Measurements from ENCODE around the gene ZNF324B.
A peak's percentile ranks its signal among the peaks of the same experiment; 100 is the strongest.

The ZNF324B gene

DNA sequence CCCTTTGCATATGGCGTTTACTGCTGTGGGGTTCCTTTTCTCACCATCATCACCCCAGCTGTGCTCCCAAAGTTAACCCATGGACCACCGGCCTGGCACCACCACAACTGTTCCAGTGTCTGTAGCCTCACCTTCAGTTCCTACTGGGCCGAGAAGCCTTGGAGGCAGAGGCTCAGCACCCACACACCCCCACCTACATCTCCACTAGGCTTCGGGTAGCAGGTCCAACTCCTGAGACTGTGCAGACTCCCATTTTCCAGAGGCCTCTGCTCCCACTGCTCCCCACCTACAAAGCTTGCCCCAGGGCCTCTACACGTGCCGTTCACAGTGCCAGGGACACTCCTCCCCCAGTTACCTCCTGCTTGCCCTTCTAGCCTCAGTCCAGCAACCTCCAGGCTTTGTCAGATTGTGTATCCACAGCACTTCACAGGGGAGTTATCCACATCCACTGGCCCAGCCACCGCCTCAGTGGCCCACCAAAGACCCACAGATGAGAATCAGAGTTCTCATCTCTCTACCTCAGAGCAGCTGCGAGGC is 46.3 kb downstream of the ZNF324B start:
- H3K9ac ChIP-seq (ENCODE audit: low read length): no peak overlapping the region
- no peak overlapping the region for H3K23ac ChIP-seq (ENCODE audit: low read length in 2 of 2)
- H3K18ac ChIP-seq (ENCODE audit: low read depth in 1 of 2, low read length in 2 of 2): no peak overlapping the region
- DNase-seq: no peak
- 91% methylated on average over 8 of the region's 8 CpGs for WGBS
- H3K14ac ChIP-seq (ENCODE audit: low read length in 2 of 2): no peak overlapping the region
- no peak overlapping the region for H2AFZ ChIP-seq (ENCODE audit: low read depth, low read length)
- H3K27me3 ChIP-seq (ENCODE audit: control insufficient read depth in 1 of 2, insufficient read depth in 1 of 2, low read length in 2 of 2): no peaks in the 10 kb centered on the region
- H4K8ac ChIP-seq (ENCODE audit: low read length): peak overlapping the region; percentile 7
- H3K36me3 ChIP-seq (ENCODE audit: control insufficient read depth in 1 of 2, insufficient read depth in 2 of 2, low read depth in 1 of 2, low read length in 2 of 2): peaks cover 0 to 3% of the 10 kb centered on the region in 2 experiments
- H3K79me1 ChIP-seq (replicated peaks; ENCODE audit: low read length, poor library complexity, severe bottlenecking): peaks cover 17% of the 10 kb centered on the region
- peaks cover 15% of the 10 kb centered on the region for H3K4me1 ChIP-seq (ENCODE audit: control insufficient read depth, insufficient read depth, low read depth, low read length)
- H2BK15ac ChIP-seq (ENCODE audit: low read depth, poor library complexity, severe bottlenecking): no peak overlapping the region
- no peak overlapping the region for H3K4me3 ChIP-seq (ENCODE audit: insufficient read depth in 1 of 2, low read depth in 1 of 2, low read length in 2 of 2)
- H3K9me3 ChIP-seq (ENCODE audit: control insufficient read depth, low read length): no peaks in the 10 kb centered on the region
- no peak overlapping the region for H3K27ac ChIP-seq (ENCODE audit: low read length, poor library complexity, severe bottlenecking)
- H2BK5ac ChIP-seq (ENCODE audit: low read depth, low read length, poor library complexity, severe bottlenecking): no peak overlapping the region
- no peak overlapping the region for H3K4me2 ChIP-seq (ENCODE audit: low read length, poor library complexity, severe bottlenecking)
- H2BK12ac ChIP-seq (ENCODE audit: low read length in 2 of 2): no peak overlapping the region
- H3K4ac ChIP-seq (ENCODE audit: low read depth in 1 of 2, low read length in 2 of 2): peak overlapping the region in 1 of 2 experiments; percentile 8
- H4K91ac ChIP-seq (ENCODE audit: low read length): no peak overlapping the region
- no peak overlapping the region for H2BK120ac ChIP-seq (ENCODE audit: low read depth, low read length)
- no peak overlapping the region for H2AK5ac ChIP-seq (ENCODE audit: low read length, severe bottlenecking)

GRCh38 chr19:58498316-58499020 is 47.0 kb downstream of the ZNF324B start:
- H3K4me3 ChIP-seq (ENCODE audit: insufficient read depth in 1 of 2, low read depth in 1 of 2, low read length in 2 of 2): peak overlapping the region; percentile 56 to 85
- H3K36me3 ChIP-seq (ENCODE audit: control insufficient read depth in 1 of 2, insufficient read depth in 2 of 2, low read depth in 1 of 2, low read length in 2 of 2): peaks cover 0 to 3% of the 10 kb centered on the region in 2 experiments
- H3K9ac ChIP-seq (ENCODE audit: low read length): peak overlapping the region; percentile 27
- no peak overlapping the region for H3K23ac ChIP-seq (ENCODE audit: low read length in 2 of 2)
- H2BK15ac ChIP-seq (ENCODE audit: low read depth, poor library complexity, severe bottlenecking): no peak overlapping the region
- H4K8ac ChIP-seq (ENCODE audit: low read length): peak overlapping the region; percentile 41
- peak overlapping the region; percentile 77 for H3K4me2 ChIP-seq (ENCODE audit: low read length, poor library complexity, severe bottlenecking)
- peak overlapping the region in 1 of 2 experiments; percentile 47 for H3K4ac ChIP-seq (ENCODE audit: low read depth in 1 of 2, low read length in 2 of 2)
- H2BK12ac ChIP-seq (ENCODE audit: low read length in 2 of 2): peak overlapping the region in 1 of 2 experiments; percentile 17
- H2AFZ ChIP-seq (ENCODE audit: low read depth, low read length): peak overlapping the region; percentile 36
- peaks cover 17% of the 10 kb centered on the region for H3K79me1 ChIP-seq (replicated peaks; ENCODE audit: low read length, poor library complexity, severe bottlenecking)
- no peak for DNase-seq
- H3K9me3 ChIP-seq (ENCODE audit: control insufficient read depth, low read length): no peaks in the 10 kb centered on the region
- no peak overlapping the region for H2BK120ac ChIP-seq (ENCODE audit: low read depth, low read length)
- peaks cover 15% of the 10 kb centered on the region for H3K4me1 ChIP-seq (ENCODE audit: control insufficient read depth, insufficient read depth, low read depth, low read length)
- H3K18ac ChIP-seq (ENCODE audit: low read depth in 1 of 2, low read length in 2 of 2): peak overlapping the region; percentile 12 to 15
- H2AK5ac ChIP-seq (ENCODE audit: low read length, severe bottlenecking): no peak overlapping the region
- no peaks in the 10 kb centered on the region for H3K27me3 ChIP-seq (ENCODE audit: control insufficient read depth in 1 of 2, insufficient read depth in 1 of 2, low read length in 2 of 2)
- H4K91ac ChIP-seq (ENCODE audit: low read length): peak overlapping the region; percentile 9
- no peak overlapping the region for H2BK5ac ChIP-seq (ENCODE audit: low read depth, low read length, poor library complexity, severe bottlenecking)
- 59% methylated on average over 22 of the region's 22 CpGs for WGBS
- no peak overlapping the region for H3K14ac ChIP-seq (ENCODE audit: low read length in 2 of 2)
- H3K27ac ChIP-seq (ENCODE audit: low read length, poor library complexity, severe bottlenecking): no peak overlapping the region

GRCh38 chr19:58499021-58499927 is 47.9 kb downstream of the ZNF324B start:
- Histone ChIP-seq H3K14ac (ENCODE audit: low read length in 2 of 2) (no peak overlapping the region), H2AFZ (ENCODE audit: low read depth, low read length) (peak overlapping the region; percentile 36), H2BK120ac (ENCODE audit: low read depth, low read length) (peak overlapping the region; percentile 42), H3K4me1 (ENCODE audit: control insufficient read depth, insufficient read depth, low read depth, low read length) (peaks cover 15% of the 10 kb centered on the region), H2BK5ac (ENCODE audit: low read depth, low read length, poor library complexity, severe bottlenecking) (no peak overlapping the region), H3K4me2 (ENCODE audit: low read length, poor library complexity, severe bottlenecking) (peak overlapping the region; percentile 77), H2AK5ac (ENCODE audit: low read length, severe bottlenecking) (no peak overlapping the region), H4K91ac (ENCODE audit: low read length) (peak overlapping the region; percentile 88), H3K27me3 (ENCODE audit: control insufficient read depth in 1 of 2, insufficient read depth in 1 of 2, low read length in 2 of 2) (no peaks in the 10 kb centered on the region), H3K9ac (ENCODE audit: low read length) (peak overlapping the region; percentile 89), H3K18ac (ENCODE audit: low read depth in 1 of 2, low read length in 2 of 2) (peak overlapping the region; percentile 73 to 82), H3K36me3 (ENCODE audit: control insufficient read depth in 1 of 2, insufficient read depth in 2 of 2, low read depth in 1 of 2, low read length in 2 of 2) (peaks cover 0 to 3% of the 10 kb centered on the region in 2 experiments), H4K8ac (ENCODE audit: low read length) (peak overlapping the region; percentile 96), H2BK15ac (ENCODE audit: low read depth, poor library complexity, severe bottlenecking) (peak overlapping the region; percentile 77), H3K4ac (ENCODE audit: low read depth in 1 of 2, low read length in 2 of 2) (peak overlapping the region; percentile 47 to 59), H2BK12ac (ENCODE audit: low read length in 2 of 2) (no peak overlapping the region), H3K23ac (ENCODE audit: low read length in 2 of 2) (no peak overlapping the region), H3K9me3 (ENCODE audit: control insufficient read depth, low read length) (no peaks in the 10 kb centered on the region), H3K79me1 (replicated peaks; ENCODE audit: low read length, poor library complexity, severe bottlenecking) (peaks cover 17% of the 10 kb centered on the region), H3K4me3 (ENCODE audit: insufficient read depth in 1 of 2, low read depth in 1 of 2, low read length in 2 of 2) (peak overlapping the region; percentile 56 to 85), H3K27ac (ENCODE audit: low read length, poor library complexity, severe bottlenecking) (peak overlapping the region; percentile 36)
- WGBS: 2% methylated on average over 57 of the region's 60 CpGs
- DNase-seq: peak; percentile 99

GRCh38 chr19:58500242-58500641 is 48.8 kb downstream of the ZNF324B start:
- H3K4me1 ChIP-seq (ENCODE audit: control insufficient read depth, insufficient read depth, low read depth, low read length): peaks cover 15% of the 10 kb centered on the region
- no peak overlapping the region for H2AFZ ChIP-seq (ENCODE audit: low read depth, low read length)
- no peak overlapping the region for H2BK12ac ChIP-seq (ENCODE audit: low read length in 2 of 2)
- DNase-seq: no peak
- no peak overlapping the region for H3K14ac ChIP-seq (ENCODE audit: low read length in 2 of 2)
- H3K9me3 ChIP-seq (ENCODE audit: control insufficient read depth, low read length): no peaks in the 10 kb centered on the region
- no peak overlapping the region for H3K18ac ChIP-seq (ENCODE audit: low read depth in 1 of 2, low read length in 2 of 2)
- no peak overlapping the region for H2AK5ac ChIP-seq (ENCODE audit: low read length, severe bottlenecking)
- no peak overlapping the region for H2BK120ac ChIP-seq (ENCODE audit: low read depth, low read length)
- no peaks in the 10 kb centered on the region for H3K27me3 ChIP-seq (ENCODE audit: control insufficient read depth in 1 of 2, insufficient read depth in 1 of 2, low read length in 2 of 2)
- H3K4me3 ChIP-seq (ENCODE audit: insufficient read depth in 1 of 2, low read depth in 1 of 2, low read length in 2 of 2): peak overlapping the region; percentile 0 to 85
- 97% methylated on average over 14 of the region's 14 CpGs for WGBS
- peaks cover 0 to 3% of the 10 kb centered on the region in 2 experiments for H3K36me3 ChIP-seq (ENCODE audit: control insufficient read depth in 1 of 2, insufficient read depth in 2 of 2, low read depth in 1 of 2, low read length in 2 of 2)
- peak overlapping the region; percentile 89 for H3K9ac ChIP-seq (ENCODE audit: low read length)
- no peak overlapping the region for H3K27ac ChIP-seq (ENCODE audit: low read length, poor library complexity, severe bottlenecking)
- H4K91ac ChIP-seq (ENCODE audit: low read length): peak overlapping the region; percentile 75
- peak overlapping the region; percentile 65 for H4K8ac ChIP-seq (ENCODE audit: low read length)
- H3K23ac ChIP-seq (ENCODE audit: low read length in 2 of 2): no peak overlapping the region
- no peak overlapping the region for H2BK5ac ChIP-seq (ENCODE audit: low read depth, low read length, poor library complexity, severe bottlenecking)
- H3K79me1 ChIP-seq (replicated peaks; ENCODE audit: low read length, poor library complexity, severe bottlenecking): peaks cover 16% of the 10 kb centered on the region
- peak overlapping the region; percentile 69 for H3K4me2 ChIP-seq (ENCODE audit: low read length, poor library complexity, severe bottlenecking)
- peak overlapping the region; percentile 56 for H2BK15ac ChIP-seq (ENCODE audit: low read depth, poor library complexity, severe bottlenecking)
- no peak overlapping the region for H3K4ac ChIP-seq (ENCODE audit: low read depth in 1 of 2, low read length in 2 of 2)
